K562 (cell line): ENCODE data around the gene PAQR4. TPM values are rescaled to one million over a fixed set of nuclear protein-coding genes. Genes with fewer than 3 reads are reported as not detected.

ENCODE experiments used
- ATAC-seq: fragments of 200-7000 bp; cut with Tn5 transposase; 3 replicates; pipeline ENCODE4 v1.9.1; 2020; ENCODE audit warnings: moderate library complexity
- BruUV-seq: library from RNA; stranded (reverse); fragments of 400-500 nt; replicated peaks from 2 replicates; lab custom pipeline; 2021; lab: Mats Ljungman, UMichigan
- CTCF ChIA-PET: fragments of 300-600 bp; formaldehyde crosslinking; extraction: SDS; loops from one replicate; lab custom pipeline; 2021; ENCODE audit warnings: low intra/inter-chr PET ratio; lab: Yijun Ruan, JAX
- POLR2A ChIA-PET: fragments of 300-600, 350-650 bp; sonication (Branson Sonifier 250); formaldehyde crosslinking; extraction: SDS; loops from one replicate; lab custom pipeline; 2021; ENCODE audit warnings: antibody characterized with exemption, inconsistent platforms; lab: Yijun Ruan, JAX
- DNase-seq, 4 experiments: peaks; one replicate each; pipeline versions ENCODE4 v3.0.0 to v3.0.0-alpha.2; 2011 to 2018; ENCODE audit warnings: low spot score in 3 of 4, mixed read lengths in 3 of 4; ENCODE audit errors: extremely low read depth in 1 of 4
- FAIRE-seq: peaks from 2 replicates; lab custom pipeline; 2011; peaks lifted over from hg19 to GRCh38; lab: Jason Lieb, UNC
- H2AFZ ChIP-seq: 2 replicates; pipeline ENCODE4 v1.6.0; 2011; ENCODE audit warnings: low read depth, low read length, control low read depth, inconsistent platforms
- H3K27ac ChIP-seq: fragments of 200-600 bp; 3 replicates; pipeline ENCODE4 v1.8.0; 2011; ENCODE audit warnings: low read depth, mild to moderate bottlenecking, control low read depth, inconsistent platforms, low read length, moderate library complexity, mixed read lengths; ENCODE audit errors: extremely low read depth
- H3K27me3 ChIP-seq, 2 experiments: fragments of 300-600 bp in 1 of 2; 2 replicates in 1 of 2; 3 replicates in 1 of 2; pipeline versions ENCODE4 v1.6.0 to v1.8.0; 2011; ENCODE audit warnings: inconsistent platforms in 2 of 2, low read length in 2 of 2, mild to moderate bottlenecking in 1 of 2, mixed read lengths in 1 of 2, moderate library complexity in 1 of 2; ENCODE audit not compliant: control insufficient read depth in 2 of 2, insufficient read depth in 2 of 2
- H3K36me3 ChIP-seq: fragments of 300-600 bp; 3 replicates; pipeline ENCODE4 v1.8.0; 2011; ENCODE audit warnings: mild to moderate bottlenecking, low read length, inconsistent platforms; ENCODE audit not compliant: control insufficient read depth, insufficient read depth
- H3K4me1 ChIP-seq, 2 experiments: fragments of 200-600 bp in 1 of 2; replicated peaks in 1 of 2; 2 replicates in 1 of 2; 3 replicates in 1 of 2; pipeline versions ENCODE4 v1.5.1 to v1.8.0; 2011; ENCODE audit warnings: inconsistent platforms in 2 of 2, low read length in 2 of 2, mild to moderate bottlenecking in 1 of 2, mixed read lengths in 1 of 2, moderate library complexity in 1 of 2; ENCODE audit not compliant: control insufficient read depth in 2 of 2, insufficient read depth in 2 of 2
- H3K4me2 ChIP-seq: 2 replicates; pipeline ENCODE4 v1.6.1; 2011; ENCODE audit warnings: low read length, control low read depth, inconsistent platforms, mixed read lengths; ENCODE audit not compliant: insufficient read depth
- H3K4me3 ChIP-seq: fragments of 200-600 bp; sonication (generic), shearing (Covaris generic); 2 replicates; pipeline ENCODE4 v1.5.1; 2016; ENCODE audit warnings: control low read depth, inconsistent platforms
- H3K79me2 ChIP-seq: fragments of 200-600 bp; 3 replicates; pipeline ENCODE4 v1.8.0; 2011; ENCODE audit warnings: low read length, inconsistent platforms; ENCODE audit not compliant: control insufficient read depth, insufficient read depth
- H3K9ac ChIP-seq, 2 experiments: 2 replicates each; pipeline versions ENCODE4 v1.6.0 to v1.6.1; 2011; ENCODE audit warnings: low read depth in 2 of 2, low read length in 2 of 2, control low read depth in 1 of 2, inconsistent platforms in 1 of 2, mild to moderate bottlenecking in 1 of 2, mixed read lengths in 1 of 2; ENCODE audit not compliant: insufficient read depth in 1 of 2
- H3K9me1 ChIP-seq: one replicate; pipeline ENCODE4 v1.6.0; 2011; ENCODE audit warnings: inconsistent platforms, mild to moderate bottlenecking, low read length, moderate library complexity; ENCODE audit not compliant: control insufficient read depth, insufficient read depth
- H3K9me3 ChIP-seq: replicated peaks from 2 replicates; pipeline ENCODE4 v1.5.1; 2011; ENCODE audit warnings: low read depth, low read length, inconsistent platforms; ENCODE audit not compliant: control insufficient read depth, insufficient read depth
- H4K20me1 ChIP-seq: replicated peaks from 2 replicates; pipeline ENCODE4 v1.6.1; 2011; ENCODE audit warnings: low read length, inconsistent platforms, mixed read lengths; ENCODE audit not compliant: control insufficient read depth, insufficient read depth
- EGR1 ChIP-seq: fragments of 450-650 bp; conservative IDR thresholded peaks from 2 replicates; pipeline ENCODE4 v1.6.1; 2017; ENCODE audit warnings: mild to moderate bottlenecking
- FOXJ3 ChIP-seq: sonication (generic); formaldehyde crosslinking; IDR thresholded peaks from 2 replicates; pipeline ENCODE4 v1.4.0; 2020; ENCODE audit warnings: mild to moderate bottlenecking, missing genetic modification reagents
- HDAC3 ChIP-seq: fragments of 450-650 bp; IDR thresholded peaks from 2 replicates; pipeline ENCODE4 v1.6.1; 2018; ENCODE audit warnings: borderline replicate concordance, mild to moderate bottlenecking, moderate library complexity; ENCODE audit not compliant: partially characterized antibody
- ILF3 ChIP-seq: fragments of 450-650 bp; IDR thresholded peaks from 2 replicates; pipeline ENCODE4 v1.6.1; 2018; ENCODE audit warnings: antibody characterized with exemption, mild to moderate bottlenecking, moderate library complexity, borderline replicate concordance
- NFXL1 ChIP-seq: fragments of 450-650 bp; formaldehyde crosslinking; IDR thresholded peaks from 2 replicates; pipeline ENCODE4 v1.4.0; 2021; ENCODE audit warnings: mild to moderate bottlenecking
- POLR2G ChIP-seq: fragments of 200-400 bp; formaldehyde crosslinking; IDR thresholded peaks from 2 replicates; pipeline ENCODE4 v1.6.1; 2017; ENCODE audit warnings: low read depth, mild to moderate bottlenecking, antibody characterized with exemption, low read length, moderate library complexity
- SP2 ChIP-seq: IDR thresholded peaks from 2 replicates; pipeline ENCODE4 v1.6.1; 2011; ENCODE audit warnings: mild to moderate bottlenecking, low read depth, low read length, moderate library complexity; ENCODE audit not compliant: poor library complexity, severe bottlenecking; ENCODE audit errors: extremely low read depth
- ZBTB7A ChIP-seq: IDR thresholded peaks from 2 replicates; pipeline ENCODE4 v1.6.1; 2011; ENCODE audit warnings: low read depth, mild to moderate bottlenecking, low read length, moderate library complexity, borderline replicate concordance; ENCODE audit not compliant: control insufficient read depth
- ZNF551 ChIP-seq: fragments of 250-450 bp; sonication (Bioruptor Pico); IDR thresholded peaks from 2 replicates; pipeline ENCODE4 v1.5.0; 2021; ENCODE audit warnings: mild to moderate bottlenecking, moderate library complexity
- WGBS: fragments of 100-300 bp; shearing (Covaris generic); methylation state at CpG from one replicate; pipeline ENCODE4 v1.1.6; 2016; ENCODE audit warnings: low coverage, mixed read lengths; ENCODE audit not compliant: insufficient coverage; ENCODE audit errors: missing lambda C conversion rate; 5-methylcytosine and 5-hydroxymethylcytosine counted together
- in situ Hi-C: fragments of 300-500 bp; cut with MboI; formaldehyde crosslinking; loops from 4 replicates; pipeline ENCODE4 v1.15.0; 2018; ENCODE audit warnings: inconsistent platforms, mixed read lengths
- intact Hi-C: fragments of 100-400 bp; cut with micrococcal nuclease; formaldehyde crosslinking; loops from 2 replicates; pipeline ENCODE4 v1.14.2; 2022
- polyA plus RNA-seq, 8 experiments: library from polyadenylated mRNA; depleted of rRNA in 4 of 8; stranded (reverse) in 5 of 8; unstranded in 3 of 8; fragments of >200 nt; fragmentation: Nextera tagmentation in 2 of 8; fragmentation: Illumina TruSeq in 1 of 8; extraction: Ambion mirVana in 2 of 8; extraction: Trizol in 1 of 8; gene quantifications; 2 replicates each; pipeline versions ENCODE4 v1.2.1 to v1.2.3, GENCODE V29; 2011 to 2014; ENCODE audit warnings: inconsistent platforms in 1 of 8, missing spikeins in 1 of 8
- total RNA-seq, 7 experiments: library from RNA; depleted of rRNA in 6 of 7; stranded (reverse); fragments of >200 nt in 6 of 7; fragmentation: Illumina TruSeq in 2 of 7; extraction: Trizol in 2 of 7; gene quantifications; 2 replicates each; pipeline versions ENCODE4 v1.2.1 to v1.2.3, GENCODE V29; 2011 to 2021; ENCODE audit warnings: low replicate concordance in 1 of 7

Gene PAQR4
- total and polyA plus RNA-seq, 9 of the 15 experiments (the other 6 are each of a cell fraction or from before 2014, with no cell fraction given), result 0.62 to 40.4 (median 19.5) TPM

GRCh38 chr16:3012246-3012645 is 43.1 kb downstream of the PAQR4 start:
- Histone ChIP-seq H4K20me1 (no peaks in the 10 kb centered on the region), H3K9me1 (peaks cover 3% of the 10 kb centered on the region), H3K27me3 (no peaks in the 10 kb centered on the region), H3K4me1 (peaks cover 34 to 82% of the 10 kb centered on the region in 2 experiments), H3K4me2 (no peak overlapping the region), H3K9ac (no peak overlapping the region; a peak in 1 of 4 replicates), H3K36me3 (no peaks in the 10 kb centered on the region), H3K27ac (no peak overlapping the region), H3K79me2 (peaks cover 4% of the 10 kb centered on the region; the same call in 1 of the 3 replicates), H2AFZ (no peak overlapping the region), H3K9me3 (no peaks in the 10 kb centered on the region), H3K4me3 (no peak overlapping the region)
- TF ChIP-seq HDAC3 (no peak), ZBTB7A (0 out of 2 replicates have a peak, but pooled peaks have one; percentile 29)
- BruUV-seq, result no TSS peak
- intact Hi-C loops, result no loop called here
- CTCF ChIA-PET, result no interaction called here
- POLR2A ChIA-PET, result no interaction called here
- 45% methylated on average over 17 of the region's 19 CpGs for WGBS
- FAIRE-seq, result no peak
- in situ Hi-C loops, result no loop called here
- no peak for ATAC-seq
- DNase-seq, result no peak

GRCh38 chr16:3012828-3013420 is 43.8 kb downstream of the PAQR4 start, which contains the start of gene CLDN9:
CLDN9 (plus strand) TSS chr16:3012923; CDS start chr16:3013363, 440 bp downstream.
- CTCF ChIA-PET, result no interaction called here
- ATAC-seq, result peak; percentile 11; the same call in 1 of the 3 replicates
- POLR2A ChIA-PET, result no interaction called here
- Histone ChIP-seq H3K4me2 (no peak within 1 kb of the TSS), H3K9me1 (peaks cover 3% of the 10 kb centered on the region), H3K4me1 (peaks cover 29 to 82% of the 10 kb centered on the region in 2 experiments), H3K4me3 (no peak within 1 kb of the TSS), H2AFZ (no peak within 1 kb of the TSS), H4K20me1 (no peaks in the 10 kb centered on the region), H3K36me3 (no peaks in the 10 kb centered on the region), H3K79me2 (no peaks in the 10 kb centered on the region), H3K9me3 (no peaks in the 10 kb centered on the region), H3K27me3 (no peaks in the 10 kb centered on the region), H3K27ac (no peak within 1 kb of the TSS), H3K9ac (peak within 1 kb of the TSS in 1 of 2 experiments; percentile 67; a peak in 2 of 4 replicates)
- FAIRE-seq, result no peak
- intact Hi-C loops (no loop called here), in situ Hi-C loops (no loop called here)
- DNase-seq, result peak in 1 of 4 experiments; percentile 45
- TF ChIP-seq SP2 (no peak), NFXL1 (CRISPR knock-in tag) (no peak), ILF3 (no peak), ZNF551 (no peak), POLR2G (peak; percentile 7; the same call in 1 of the 2 replicates), FOXJ3 (no peak), EGR1 (0 out of 2 replicates have a peak, but pooled peaks have one; percentile 18)
- 60% methylated on average over 24 of the region's 27 CpGs for WGBS
- no TSS peak for BruUV-seq
